CD4-positive, alpha-beta T cell (primary cell): Measurements from ENCODE around the gene CHAF1A. TPM values are rescaled to one million over a fixed set of nuclear protein-coding genes. Genes with fewer than 3 reads are reported as not detected.
A peak's percentile ranks its signal among the peaks of the same experiment; 100 is the strongest.

Experiments used
- ATAC-seq: fragments of 200-7000 bp; cut with Tn5 transposase; one replicate; pipeline ENCODE4 v1.10.0; 2022; ENCODE audit warnings: mild to moderate bottlenecking; ENCODE audit not compliant: poor library complexity
- CTCF ChIA-PET: fragments of 350-600 bp; sonication (Branson Sonifier 250); formaldehyde crosslinking; loops from one replicate; lab custom pipeline; 2021; ENCODE audit warnings: antibody characterized with exemption, inconsistent platforms; lab: Charles Lee
- POLR2A ChIA-PET: fragments of 350-600 bp; sonication (Branson Sonifier 250); formaldehyde crosslinking; loops from one replicate; lab custom pipeline; 2021; ENCODE audit warnings: antibody characterized with exemption, inconsistent platforms; lab: Charles Lee
- DNase-seq, 14 experiments: peaks; one replicate each; pipeline ENCODE4 v3.0.0-alpha.2; 2013 to 2020; ENCODE audit warnings: mixed read lengths in 2 of 14
- H3K27ac ChIP-seq, 2 donors: one replicate each; pipeline versions ENCODE4 v1.5.1 to v1.7.0; 2013; ENCODE audit warnings: low read length in 2 of 2, low read depth in 1 of 2, mild to moderate bottlenecking in 1 of 2
- H3K27me3 ChIP-seq, 2 experiments: 1 replicate in 1 of 2; 2 replicates in 1 of 2; pipeline versions ENCODE4 v1.6.1 to v1.7.0; 2013; ENCODE audit warnings: low read length in 2 of 2, control low read depth in 1 of 2, mild to moderate bottlenecking in 1 of 2, moderate library complexity in 1 of 2; ENCODE audit not compliant: insufficient read depth in 2 of 2, control insufficient read depth in 1 of 2
- H3K36me3 ChIP-seq: one replicate; pipeline ENCODE4 v1.6.1; 2013; ENCODE audit warnings: low read length, control low read depth; ENCODE audit not compliant: insufficient read depth
- H3K4me1 ChIP-seq: one replicate; pipeline ENCODE4 v1.6.1; 2013; ENCODE audit warnings: low read length, control low read depth; ENCODE audit not compliant: insufficient read depth
- H3K4me3 ChIP-seq: one replicate; pipeline ENCODE4 v1.5.1; 2013; ENCODE audit warnings: mild to moderate bottlenecking, low read length, moderate library complexity
- H3K9me3 ChIP-seq, 2 experiments: 1 replicate in 1 of 2; 2 replicates in 1 of 2; pipeline versions ENCODE4 v1.6.1 to v1.7.0; 2013; ENCODE audit warnings: low read length in 2 of 2, mild to moderate bottlenecking in 2 of 2, control low read depth in 1 of 2, moderate library complexity in 1 of 2; ENCODE audit not compliant: control insufficient read depth in 1 of 2, insufficient read depth in 1 of 2
- H3K27ac Mint-ChIP-seq: one replicate; pipeline ENCODE4 v1.8.0; 2020; ENCODE audit warnings: mixed read lengths
- H3K27me3 Mint-ChIP-seq: one replicate; pipeline ENCODE4 v1.8.0; 2021; ENCODE audit warnings: mixed read lengths
- H3K36me3 Mint-ChIP-seq: one replicate; pipeline ENCODE4 v1.8.0; 2021; ENCODE audit warnings: low read depth, mixed read lengths
- H3K4me1 Mint-ChIP-seq: one replicate; pipeline ENCODE4 v1.8.0; 2021; ENCODE audit warnings: low read depth, mixed read lengths
- H3K4me3 Mint-ChIP-seq: one replicate; pipeline ENCODE4 v1.8.0; 2020; ENCODE audit warnings: mild to moderate bottlenecking, mixed read lengths
- H3K9me3 Mint-ChIP-seq: one replicate; pipeline ENCODE4 v1.8.0; 2020; ENCODE audit warnings: mixed read lengths
- CTCF ChIP-seq: fragments of 200-600 bp; IDR thresholded peaks from one replicate; pipeline ENCODE4 v1.8.0; 2022; ENCODE audit warnings: antibody characterized with exemption, mild to moderate bottlenecking
- intact Hi-C, 2 experiments: fragments of 100-400 bp; cut with DNase I in 1 of 2; cut with micrococcal nuclease in 1 of 2; formaldehyde crosslinking; loops; one replicate each; pipeline versions ENCODE4 v1.15.1 to v1.9.0; 2023 to 2025; cut with DNase I, micrococcal nuclease
- total RNA-seq, 174 experiments: library from RNA in 2 of 174; stranded (reverse) in 2 of 174; gene quantifications; one replicate each; pipeline ENCODE4 v1.2.3 and lab custom pipeline; 2021 to 2026

The CHAF1A gene
- total RNA-seq, 2 experiments from 2014 or later, result 27.5 to 27.8 TPM

GRCh38 chr19:4376671-4376990, 25.8 kb upstream of the CHAF1A start:
- Mint-ChIP-seq H3K4me1 (peaks cover 46% of the 10 kb centered on the region), H3K36me3 (peaks cover 10% of the 10 kb centered on the region), H3K4me3 (no peak overlapping the region), H3K9me3 (no peaks in the 10 kb centered on the region), H3K27me3 (no peaks in the 10 kb centered on the region), H3K27ac (peak overlapping the region; percentile 71)
- intact Hi-C loops, result no loop called here
- H3K9me3 ChIP-seq, result no peaks in the 10 kb centered on the region
- DNase-seq (no peak), ATAC-seq (no peak)
- no peak for TF ChIP-seq CTCF
- H3K36me3 ChIP-seq, result peaks cover 20% of the 10 kb centered on the region
- H3K27me3 ChIP-seq, result no peaks in the 10 kb centered on the region
- peaks cover 98% of the 10 kb centered on the region for H3K4me1 ChIP-seq
- ChIA-PET CTCF (interaction anchor here (2.2 kb wide), 1 partner anchor 24 kb away, joined by 8 read pairs; the partner anchor contains the start of gene SH3GL1), POLR2A (no interaction called here)
- no peak overlapping the region for H3K4me3 ChIP-seq
- H3K27ac ChIP-seq, result no peak overlapping the region

- CTCF ChIA-PET, result interaction anchor here (1.0 to 2.2 kb wide), 2 partner anchors 7 to 23 kb away, joined by 3 to 8 read pairs; partner anchors contain the start of gene SH3GL1
- DNase-seq (peak in 1 of 14 experiments; percentile 6), ATAC-seq (no peak)
- no peaks in the 10 kb centered on the region for H3K9me3 Mint-ChIP-seq
- H3K27me3 ChIP-seq, result no peaks in the 10 kb centered on the region
- TF ChIP-seq CTCF, result no peak
- peaks cover 51% of the 10 kb centered on the region for H3K4me1 Mint-ChIP-seq
- peaks cover 10% of the 10 kb centered on the region for H3K36me3 Mint-ChIP-seq
- H3K4me3 Mint-ChIP-seq, result no peak overlapping the region
- H3K27ac ChIP-seq, result peak overlapping the region; percentile 9 to 32
- intact Hi-C loops, result no loop called here
- H3K4me1 ChIP-seq, result peaks cover 93% of the 10 kb centered on the region
- no peak overlapping the region for H3K4me3 ChIP-seq
- peaks cover 15% of the 10 kb centered on the region for H3K36me3 ChIP-seq
- POLR2A ChIA-PET, result interaction anchor here (1.6 kb wide), 1 partner anchor 34 kb away, joined by 4 read pairs; the partner anchor contains the start of gene MPND
- no peaks in the 10 kb centered on the region for H3K27me3 Mint-ChIP-seq
- peak overlapping the region; percentile 71 for H3K27ac Mint-ChIP-seq
- no peaks in the 10 kb centered on the region for H3K9me3 ChIP-seq
These were observed 25.3 kb upstream of the CHAF1A start for GRCh38 chr19:4376991-4377781.

- POLR2A ChIA-PET, result interaction anchor here (0.9 to 1.8 kb wide), 4 partner anchors 9 to 40 kb away, joined by 4 to 8 read pairs (median 4); partner anchors contain the start of genes SH3GL1 and STAP2
These were observed 23.6 kb upstream of the CHAF1A start for GRCh38 chr19:4378886-4379285.

More at GRCh38 chr19:4378886-4379285, 23.6 kb upstream of the CHAF1A start:
- ATAC-seq (no peak), DNase-seq (no peak)
- H3K4me3 Mint-ChIP-seq, result peak overlapping the region; percentile 87
- TF ChIP-seq CTCF, result no peak
- Histone ChIP-seq H3K36me3 (peaks cover 9% of the 10 kb centered on the region), H3K4me1 (peaks cover 76% of the 10 kb centered on the region), H3K9me3 (no peaks in the 10 kb centered on the region), H3K27ac (peak overlapping the region; percentile 71 to 80), H3K4me3 (no peak overlapping the region), H3K27me3 (no peaks in the 10 kb centered on the region)
- CTCF ChIA-PET, result interaction anchor here (4.6 kb wide), 1 partner anchor 9 kb away, joined by 31 read pairs; no protein-coding TSS in a partner anchor
- H3K9me3 Mint-ChIP-seq, result no peaks in the 10 kb centered on the region
- peak overlapping the region; percentile 95 for H3K27ac Mint-ChIP-seq
- intact Hi-C loops, result no loop called here
- H3K4me1 Mint-ChIP-seq, result peaks cover 51% of the 10 kb centered on the region
- peaks cover 15% of the 10 kb centered on the region for H3K36me3 Mint-ChIP-seq
- H3K27me3 Mint-ChIP-seq, result no peaks in the 10 kb centered on the region
